Keratinocyte (primary cell): ENCODE measurements around the gene PRR33. TPM values are rescaled to one million over a fixed set of nuclear protein-coding genes. Genes with fewer than 3 reads are reported as not detected.

Experiments used
- DNase-seq: peaks from one replicate; pipeline ENCODE4 v3.0.0-alpha.2; 2011; ENCODE audit warnings: low read depth, missing footprints, low spot score
- FAIRE-seq: peaks from 2 replicates; lab custom pipeline; 2011; peaks lifted over from hg19 to GRCh38; lab: Jason Lieb, UNC
- H2AFZ ChIP-seq: 2 replicates; pipeline ENCODE4 v1.6.0; 2012; ENCODE audit warnings: low read length, control low read depth, inconsistent platforms; ENCODE audit not compliant: control insufficient read depth
- H3K27ac ChIP-seq: 2 replicates; pipeline ENCODE4 v1.5.1; 2011; ENCODE audit warnings: low read length; ENCODE audit not compliant: control insufficient read depth, insufficient read depth
- H3K27me3 ChIP-seq: 3 replicates; pipeline ENCODE4 v1.6.0; 2011; ENCODE audit warnings: low read length; ENCODE audit not compliant: control insufficient read depth, insufficient read depth; ENCODE audit errors: extremely low read depth
- H3K36me3 ChIP-seq, 2 experiments: 2 replicates in 1 of 2; 3 replicates in 1 of 2; pipeline ENCODE4 v1.5.1; 2011; ENCODE audit warnings: low read length in 2 of 2, mild to moderate bottlenecking in 1 of 2; ENCODE audit not compliant: control insufficient read depth in 2 of 2, insufficient read depth in 2 of 2; ENCODE audit errors: extremely low read depth in 1 of 2
- H3K4me1 ChIP-seq: 3 replicates; pipeline ENCODE4 v1.5.1; 2011; ENCODE audit warnings: low read length; ENCODE audit not compliant: control insufficient read depth, insufficient read depth; ENCODE audit errors: extremely low read depth
- H3K4me2 ChIP-seq: 3 replicates; pipeline ENCODE4 v1.6.0; 2011; ENCODE audit warnings: low read depth, low read length; ENCODE audit not compliant: control insufficient read depth, insufficient read depth; ENCODE audit errors: extremely low read depth
- H3K4me3 ChIP-seq, 3 experiments: fragments of 200-600 bp in 1 of 3; sonication (generic) in 1 of 3; 2 replicates in 2 of 3; 3 replicates in 1 of 3; pipeline ENCODE4 v1.5.1; 2011 to 2016; ENCODE audit warnings: low read length in 3 of 3, mild to moderate bottlenecking in 3 of 3, control low read depth in 2 of 3, inconsistent platforms in 1 of 3, low read depth in 1 of 3, mixed read lengths in 1 of 3, mixed run types in 1 of 3, moderate library complexity in 1 of 3; ENCODE audit not compliant: control insufficient read depth in 2 of 3, insufficient read depth in 2 of 3; ENCODE audit errors: extremely low read depth in 1 of 3
- H3K79me2 ChIP-seq: 2 replicates; pipeline ENCODE4 v1.6.0; 2012; ENCODE audit warnings: low read length; ENCODE audit not compliant: control insufficient read depth, insufficient read depth
- H3K9ac ChIP-seq: 3 replicates; pipeline ENCODE4 v1.6.0; 2011; ENCODE audit warnings: low read length; ENCODE audit not compliant: control insufficient read depth, insufficient read depth; ENCODE audit errors: extremely low read depth
- H3K9me1 ChIP-seq: 3 replicates; pipeline ENCODE4 v1.6.0; 2011; ENCODE audit warnings: low read length; ENCODE audit not compliant: control insufficient read depth, insufficient read depth; ENCODE audit errors: extremely low read depth
- H3K9me3 ChIP-seq: 2 replicates; pipeline ENCODE4 v1.5.1; 2012; ENCODE audit warnings: low read depth, low read length; ENCODE audit not compliant: control insufficient read depth
- H4K20me1 ChIP-seq: 3 replicates; pipeline ENCODE4 v1.6.0; 2011; ENCODE audit warnings: low read length; ENCODE audit not compliant: control insufficient read depth, insufficient read depth; ENCODE audit errors: extremely low read depth
- CTCF ChIP-seq, 3 experiments: IDR thresholded peaks in 1 of 3; conservative IDR thresholded peaks in 1 of 3; optimal IDR thresholded peaks in 1 of 3; 2 replicates in 2 of 3; 3 replicates in 1 of 3; pipeline versions ENCODE3 to v1.5.1; 2011; ENCODE audit warnings: low read length in 3 of 3, mild to moderate bottlenecking in 3 of 3, moderate library complexity in 2 of 3, control low read depth in 1 of 3, inconsistent platforms in 1 of 3; ENCODE audit not compliant: insufficient read depth in 2 of 3; ENCODE audit errors: extremely low read depth in 1 of 3
- EZH2 ChIP-seq: IDR thresholded peaks from one replicate; pipeline ENCODE4 v1.6.1; 2012; ENCODE audit warnings: inconsistent platforms, mild to moderate bottlenecking, low read length, moderate library complexity
- dilution Hi-C: fragments of 300-500 bp; cut with MboI; formaldehyde crosslinking; loops from one replicate; pipeline ENCODE4 v1.7.0; 2020; ENCODE audit warnings: low sequenced_read_pairs; ENCODE audit not compliant: extremely low pct_ligation_motif_present
- polyA plus RNA-seq, 5 experiments: library from polyadenylated mRNA; depleted of rRNA in 3 of 5; stranded (reverse) in 3 of 5; stranded (forward) in 1 of 5; unstranded in 1 of 5; fragments of >200 nt; gene quantifications; 1 replicate in 1 of 5; 2 replicates in 3 of 5; 3 replicates in 1 of 5; pipeline versions ENCODE4 v1.2.1 to v1.2.3, GENCODE V29; 2011 to 2012; ENCODE audit warnings: missing spikeins in 2 of 5, low read depth in 1 of 5, low replicate concordance in 1 of 5

The PRR33 gene
- polyA plus RNA-seq, 1 donor (not counting 4 experiments of a cell fraction or from before 2014, with no cell fraction given): not detected

GRCh38 chr11:1851468-1852180 lies 40.1 kb downstream of the PRR33 start:
- Histone ChIP-seq H3K27me3 (peaks cover 5% of the 10 kb centered on the region), H3K79me2 (no peaks in the 10 kb centered on the region), H3K4me2 (no peak overlapping the region), H3K27ac (no peak overlapping the region), H3K4me1 (no peaks in the 10 kb centered on the region), H3K9me3 (no peaks in the 10 kb centered on the region), H4K20me1 (no peaks in the 10 kb centered on the region), H3K9me1 (no peaks in the 10 kb centered on the region), H2AFZ (no peak overlapping the region), H3K4me3 (no peak overlapping the region), H3K36me3 (no peaks in the 10 kb centered on the region), H3K9ac (no peak overlapping the region)
- TF ChIP-seq EZH2 (no peak), CTCF (optimal IDR thresholded peaks at IDR 0.05 in 1 of 3, IDR thresholded peaks at IDR 0.05 in 1 of 3, conservative IDR thresholded peaks at IDR 0.05 in 1 of 3; ENCODE audit: extremely low read depth in 1 of 3, insufficient read depth in 2 of 3, low read length in 3 of 3) (no peak)
- DNase-seq (no peak), FAIRE-seq (no peak)
- dilution Hi-C loops: no loop called here

GRCh38 chr11:1848640-1849430 lies 42.9 kb downstream of the PRR33 start:
- Histone ChIP-seq H4K20me1 (no peaks in the 10 kb centered on the region), H3K4me3 (no peak overlapping the region), H3K27ac (no peak overlapping the region), H3K4me2 (no peak overlapping the region), H3K79me2 (no peaks in the 10 kb centered on the region), H3K9me3 (no peaks in the 10 kb centered on the region), H3K9me1 (no peaks in the 10 kb centered on the region), H3K27me3 (peaks cover 5% of the 10 kb centered on the region), H2AFZ (no peak overlapping the region), H3K9ac (no peak overlapping the region), H3K4me1 (peaks cover 11% of the 10 kb centered on the region), H3K36me3 (no peaks in the 10 kb centered on the region)
- no peak for DNase-seq
- dilution Hi-C loops: no loop called here
- FAIRE-seq: no peak
- TF ChIP-seq CTCF (optimal IDR thresholded peaks at IDR 0.05 in 1 of 3, IDR thresholded peaks at IDR 0.05 in 1 of 3, conservative IDR thresholded peaks at IDR 0.05 in 1 of 3; ENCODE audit: extremely low read depth in 1 of 3, insufficient read depth in 2 of 3, low read length in 3 of 3) (no peak), EZH2 (no peak)
